ENCODE results near the gene NR2F1-AS1. TPM values are rescaled to one million over a fixed set of nuclear protein-coding genes. Genes with fewer than 3 reads are reported as not detected.
A peak's percentile ranks its signal among the peaks of the same experiment; 100 is the strongest.

NR2F1-AS1 gene
- 0.32 TPM in 1 of 2 replicates, not detected in the other for total RNA-seq (2022)
- percentile 16 among the genes with signal in this experiment for Bru-seq, nascent RNA
- BruChase-seq, experiment 1, labeled RNA remaining after a 2-hour chase: percentile 20 among the genes with signal in this experiment
- percentile 13 among the genes with signal in this experiment for BruChase-seq, experiment 2, labeled RNA remaining after a 6-hour chase
- long read RNA-seq: 0 reads

DNA sequence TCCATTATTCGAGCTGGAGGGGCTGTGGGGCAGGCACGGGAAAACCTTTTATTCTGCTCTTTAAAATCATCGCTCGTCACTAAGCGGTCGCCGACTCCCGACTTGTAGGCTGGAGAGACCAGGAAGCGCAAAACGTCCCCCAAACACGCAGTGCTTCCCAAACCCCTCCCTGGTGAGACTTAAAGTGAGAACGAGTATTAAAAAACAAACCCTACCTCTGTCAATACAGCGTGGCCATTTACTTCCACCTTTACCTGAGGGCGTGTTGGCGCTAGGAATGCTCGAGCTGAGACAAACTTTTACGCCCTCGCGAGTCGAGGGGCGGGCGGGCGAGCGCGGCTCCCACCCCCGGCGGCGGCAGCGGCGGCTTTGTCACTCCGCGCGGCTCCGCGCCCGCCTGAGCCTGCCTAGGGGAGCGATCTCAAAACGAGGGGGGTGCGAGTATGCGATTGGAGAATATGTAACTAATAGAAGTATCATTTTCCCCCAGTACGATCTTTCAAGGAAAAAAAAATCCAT, at the start of gene NR2F1-AS1:
TSS of gene NR2F1-AS1 (minus strand) at position 293 of the 519 bp plus-strand sequence.
- Histone ChIP-seq H3K4me1 (peaks cover 14% of the 10 kb centered on the region), H3K9me3 (no peaks in the 10 kb centered on the region), H3K27me3 (replicated peaks; ENCODE audit: control insufficient read depth, insufficient read depth, low read length) (0 out of 2 replicates have a peak, but pooled peaks cover 1% of the 10 kb centered on the region), H3K4me3 (ENCODE audit: low read depth, low read length) (peak within 1 kb of the TSS; percentile 55), H3K36me3 (ENCODE audit: control insufficient read depth, insufficient read depth, low read length) (no peaks in the 10 kb centered on the region)
- Mint-ChIP-seq H3K27ac (ENCODE audit: unreplicated experiment) (no peak within 1 kb of the TSS), H3K36me3 (ENCODE audit: insufficient read depth, unreplicated experiment) (no peaks in the 10 kb centered on the region), H3K4me3 (ENCODE audit: unreplicated experiment) (no peak within 1 kb of the TSS), H3K4me1 (ENCODE audit: low read depth, unreplicated experiment) (peaks cover 21% of the 10 kb centered on the region), H3K27me3 (ENCODE audit: insufficient read depth, unreplicated experiment) (peaks cover 11% of the 10 kb centered on the region), H3K9me3 (ENCODE audit: unreplicated experiment) (no peaks in the 10 kb centered on the region)
- intact Hi-C loops (cut with micrococcal nuclease; ENCODE audit: unreplicated experiment): loop anchor here (1.0 to 10.0 kb wide), 3 partner anchors 101 to 734 kb away; no protein-coding TSS in a partner anchor
- no peak for DNase-seq
- no TSS peak for BruUV-seq (replicated peaks)
- CTCF ChIA-PET: interaction anchor here (0.7 kb wide), 1 partner anchor 221 kb away, joined by 3 read pairs; no protein-coding TSS in a partner anchor
- TF ChIP-seq, protein P1, sequence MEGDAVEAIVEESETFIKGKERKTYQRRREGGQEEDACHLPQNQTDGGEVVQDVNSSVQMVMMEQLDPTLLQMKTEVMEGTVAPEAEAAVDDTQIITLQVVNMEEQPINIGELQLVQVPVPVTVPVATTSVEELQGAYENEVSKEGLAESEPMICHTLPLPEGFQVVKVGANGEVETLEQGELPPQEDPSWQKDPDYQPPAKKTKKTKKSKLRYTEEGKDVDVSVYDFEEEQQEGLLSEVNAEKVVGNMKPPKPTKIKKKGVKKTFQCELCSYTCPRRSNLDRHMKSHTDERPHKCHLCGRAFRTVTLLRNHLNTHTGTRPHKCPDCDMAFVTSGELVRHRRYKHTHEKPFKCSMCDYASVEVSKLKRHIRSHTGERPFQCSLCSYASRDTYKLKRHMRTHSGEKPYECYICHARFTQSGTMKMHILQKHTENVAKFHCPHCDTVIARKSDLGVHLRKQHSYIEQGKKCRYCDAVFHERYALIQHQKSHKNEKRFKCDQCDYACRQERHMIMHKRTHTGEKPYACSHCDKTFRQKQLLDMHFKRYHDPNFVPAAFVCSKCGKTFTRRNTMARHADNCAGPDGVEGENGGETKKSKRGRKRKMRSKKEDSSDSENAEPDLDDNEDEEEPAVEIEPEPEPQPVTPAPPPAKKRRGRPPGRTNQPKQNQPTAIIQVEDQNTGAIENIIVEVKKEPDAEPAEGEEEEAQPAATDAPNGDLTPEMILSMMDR (IDR thresholded peaks at IDR 0.05; ENCODE audit: insufficient read depth in 1 of 2, low read depth in 1 of 2, low read length in 1 of 2, severe bottlenecking in 1 of 2, unreplicated experiment in 1 of 2): no peak
- POLR2A ChIA-PET: no interaction called here

DNA sequence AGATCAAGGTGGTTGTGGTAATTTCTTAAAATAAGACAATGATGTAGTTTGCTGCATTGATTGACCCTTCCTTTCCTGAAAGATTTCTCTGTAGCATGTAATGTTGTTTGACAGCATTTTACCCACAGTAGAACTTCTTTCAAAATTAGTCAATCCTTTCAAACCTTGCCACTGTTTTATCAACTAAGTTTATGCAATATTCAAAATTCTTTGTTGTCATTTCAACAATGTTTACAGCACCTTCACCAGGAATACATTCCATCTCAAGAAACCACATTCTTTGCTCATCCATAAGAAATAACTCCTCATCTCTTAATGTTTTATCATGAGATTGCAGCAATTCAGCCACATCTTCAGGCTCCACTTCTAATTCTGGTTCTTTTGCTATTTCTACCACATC, 45.8 kb upstream of the NR2F1-AS1 start:
- H3K36me3 Mint-ChIP-seq (ENCODE audit: insufficient read depth, unreplicated experiment): no peaks in the 10 kb centered on the region
- no peak overlapping the region for H3K27ac Mint-ChIP-seq (ENCODE audit: unreplicated experiment)
- H3K4me1 Mint-ChIP-seq (ENCODE audit: low read depth, unreplicated experiment): peaks cover 3% of the 10 kb centered on the region
- no peaks in the 10 kb centered on the region for H3K9me3 Mint-ChIP-seq (ENCODE audit: unreplicated experiment)
- intact Hi-C loops (cut with micrococcal nuclease; ENCODE audit: unreplicated experiment): no loop called here
- TF ChIP-seq, protein P1 (IDR thresholded peaks at IDR 0.05; ENCODE audit: insufficient read depth in 1 of 2, low read depth in 1 of 2, low read length in 1 of 2, severe bottlenecking in 1 of 2, unreplicated experiment in 1 of 2): no peak
- H3K27me3 ChIP-seq (replicated peaks; ENCODE audit: control insufficient read depth, insufficient read depth, low read length): no peaks in the 10 kb centered on the region
- no peaks in the 10 kb centered on the region for H3K27me3 Mint-ChIP-seq (ENCODE audit: insufficient read depth, unreplicated experiment)
- no peak overlapping the region for H3K4me3 Mint-ChIP-seq (ENCODE audit: unreplicated experiment)
- BruUV-seq (replicated peaks): no TSS peak
- H3K4me1 ChIP-seq: no peaks in the 10 kb centered on the region
- H3K4me3 ChIP-seq (ENCODE audit: low read depth, low read length): no peak overlapping the region
- no peak for DNase-seq
- ChIA-PET CTCF (no interaction called here), POLR2A (no interaction called here)
- no peaks in the 10 kb centered on the region for H3K9me3 ChIP-seq
- H3K36me3 ChIP-seq (ENCODE audit: control insufficient read depth, insufficient read depth, low read length): no peaks in the 10 kb centered on the region

GRCh38 chr5:93623153-93623552, 42.1 kb upstream of the NR2F1-AS1 start:
- TF ChIP-seq, protein P1 (IDR thresholded peaks at IDR 0.05; ENCODE audit: insufficient read depth in 1 of 2, low read depth in 1 of 2, low read length in 1 of 2, severe bottlenecking in 1 of 2, unreplicated experiment in 1 of 2): no peak
- H3K36me3 Mint-ChIP-seq (ENCODE audit: insufficient read depth, unreplicated experiment): peaks cover 5% of the 10 kb centered on the region
- no peaks in the 10 kb centered on the region for H3K27me3 Mint-ChIP-seq (ENCODE audit: insufficient read depth, unreplicated experiment)
- POLR2A ChIA-PET: no interaction called here
- no peaks in the 10 kb centered on the region for H3K36me3 ChIP-seq (ENCODE audit: control insufficient read depth, insufficient read depth, low read length)
- H3K4me3 Mint-ChIP-seq (ENCODE audit: unreplicated experiment): no peak overlapping the region
- H3K27ac Mint-ChIP-seq (ENCODE audit: unreplicated experiment): no peak overlapping the region
- intact Hi-C loops (cut with micrococcal nuclease; ENCODE audit: unreplicated experiment): loop anchor here (5.0 kb wide), 3 partner anchors 44 to 179 kb away; no protein-coding TSS in a partner anchor
- CTCF ChIA-PET: no interaction called here
- H3K4me1 ChIP-seq: no peaks in the 10 kb centered on the region
- H3K27me3 ChIP-seq (replicated peaks; ENCODE audit: control insufficient read depth, insufficient read depth, low read length): no peaks in the 10 kb centered on the region
- H3K9me3 ChIP-seq: no peaks in the 10 kb centered on the region
- no peaks in the 10 kb centered on the region for H3K9me3 Mint-ChIP-seq (ENCODE audit: unreplicated experiment)
- peaks cover 12% of the 10 kb centered on the region for H3K4me1 Mint-ChIP-seq (ENCODE audit: low read depth, unreplicated experiment)
- no peak for DNase-seq
- BruUV-seq (replicated peaks): no TSS peak
- no peak overlapping the region for H3K4me3 ChIP-seq (ENCODE audit: low read depth, low read length)

Data from Caco-2 (cell line).